CD4-positive, alpha-beta T cell treated with Interleukin-12 subunit alpha and Interleukin-12 subunit beta, for 1 hour (primary cell): ENCODE measurements around the gene CAPZA3.
"Not testable (repeated sequence)": the region's sequence is repeated elsewhere in the genome, so short reads cannot be mapped to it uniquely, and the experiment has no call there.

Experiments
- DNase-seq: peaks from one replicate; pipeline ENCODE4 v3.0.0-alpha.2; 2020

CAPZA3 gene

GRCh38 chr12:18737819-18738218 lies at the start of gene CAPZA3, which contains the start of gene PLCZ1:
Gene CAPZA3, plus strand, starts transcription at chr12:18738119. Its CDS starts 150 bp downstream, at chr12:18738269.
Gene PLCZ1, minus strand, starts transcription at chr12:18738012. Its CDS starts 641 bp downstream, at chr12:18737371.
- no peak for DNase-seq

GRCh38 chr12:18689771-18690170 lies 48.1 kb upstream of the CAPZA3 start:
- no peak for DNase-seq

- no peak for DNase-seq
Observed at GRCh38 chr12:18690653-18691052, 47.3 kb upstream of the CAPZA3 start.

GRCh38 chr12:18693986-18694385 lies 43.9 kb upstream of the CAPZA3 start:
- DNase-seq: not testable (repeated sequence)

GRCh38 chr12:18696971-18697602 lies 40.8 kb upstream of the CAPZA3 start:
- no peak for DNase-seq

GRCh38 chr12:18700271-18700670 lies 37.6 kb upstream of the CAPZA3 start:
- no peak for DNase-seq

GRCh38 chr12:18703321-18703720 lies 34.6 kb upstream of the CAPZA3 start:
- no peak for DNase-seq

- DNase-seq: no peak
Observed at GRCh38 chr12:18703911-18704310, 34.0 kb upstream of the CAPZA3 start.

GRCh38 chr12:18706798-18707197 lies 31.1 kb upstream of the CAPZA3 start:
- no peak for DNase-seq

- no peak for DNase-seq
Observed at GRCh38 chr12:18716236-18716635, 21.7 kb upstream of the CAPZA3 start.

- no peak for DNase-seq
Observed at GRCh38 chr12:18718462-18718861, 19.5 kb upstream of the CAPZA3 start.

GRCh38 chr12:18719922-18720510 lies 17.9 kb upstream of the CAPZA3 start:
- DNase-seq: no peak

GRCh38 chr12:18720690-18721089 lies 17.2 kb upstream of the CAPZA3 start:
- DNase-seq: no peak

- DNase-seq: no peak
Observed at GRCh38 chr12:18721452-18721851, 16.5 kb upstream of the CAPZA3 start.

- no peak for DNase-seq
Observed at GRCh38 chr12:18723752-18724151, 14.2 kb upstream of the CAPZA3 start.

- no peak for DNase-seq
Observed at GRCh38 chr12:18731156-18731555, 6.8 kb upstream of the CAPZA3 start.

- no peak for DNase-seq
Observed at GRCh38 chr12:18747895-18748294, 10.0 kb downstream of the CAPZA3 start.

- no peak for DNase-seq
Observed at GRCh38 chr12:18749386-18749957, 11.6 kb downstream of the CAPZA3 start.

GRCh38 chr12:18750085-18750484 lies 12.2 kb downstream of the CAPZA3 start:
- DNase-seq: no peak

- no peak for DNase-seq
Observed at GRCh38 chr12:18751866-18752265, 13.9 kb downstream of the CAPZA3 start.

GRCh38 chr12:18752280-18752920 lies 14.5 kb downstream of the CAPZA3 start:
- no peak for DNase-seq

- DNase-seq: no peak
Observed at GRCh38 chr12:18752947-18753346, 15.0 kb downstream of the CAPZA3 start.

GRCh38 chr12:18753481-18754123 lies 15.7 kb downstream of the CAPZA3 start:
- DNase-seq: no peak
